ENCODE data around the gene RNFT2. TPM values are rescaled to one million over a fixed set of nuclear protein-coding genes. Genes with fewer than 3 reads are reported as not detected.
"Not testable (repeated sequence)": the region's sequence is repeated elsewhere in the genome, so short reads cannot be mapped to it uniquely, and the experiment has no call there.

The RNFT2 gene
- total RNA-seq, 1 experiment from 2014 or later, result 6.0 TPM

- DNase-seq (ENCODE audit: low read depth), result no peak
These were observed 27.6 kb upstream of the RNFT2 start for GRCh38 chr12:116710370-116711150.

- DNase-seq (ENCODE audit: low read depth), result no peak
These were observed 25.4 kb upstream of the RNFT2 start for GRCh38 chr12:116712458-116713303.

GRCh38 chr12:116713527-116713926 is 24.6 kb upstream of the RNFT2 start:
- no peak for DNase-seq (ENCODE audit: low read depth)

DNA sequence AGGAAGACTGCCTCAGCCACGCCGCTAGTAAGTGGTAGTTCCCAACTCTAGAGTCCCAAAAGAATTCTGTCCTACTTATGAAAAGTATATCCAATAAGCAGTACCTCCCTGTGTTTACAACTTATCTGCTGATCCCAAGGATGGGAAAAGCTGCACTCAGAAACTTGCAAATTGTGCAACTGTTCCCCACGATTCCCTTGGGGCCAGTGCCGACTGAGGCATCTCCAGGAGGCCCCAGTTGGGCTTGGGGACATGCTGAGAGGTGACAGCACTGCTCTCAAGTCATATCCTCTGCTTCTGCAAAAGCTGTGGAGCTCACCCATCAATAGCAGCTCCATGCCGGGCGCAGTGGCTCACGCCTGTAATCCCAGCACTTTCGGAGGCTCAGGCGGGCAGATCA is 23.9 kb upstream of the RNFT2 start:
- DNase-seq (ENCODE audit: low read depth), result no peak

- DNase-seq (ENCODE audit: low read depth), result no peak
These were observed 20.4 kb upstream of the RNFT2 start for GRCh38 chr12:116717466-116718437.

- DNase-seq (ENCODE audit: low read depth), result peak; percentile 27
These were observed 19.3 kb upstream of the RNFT2 start for GRCh38 chr12:116718655-116719454.

DNA sequence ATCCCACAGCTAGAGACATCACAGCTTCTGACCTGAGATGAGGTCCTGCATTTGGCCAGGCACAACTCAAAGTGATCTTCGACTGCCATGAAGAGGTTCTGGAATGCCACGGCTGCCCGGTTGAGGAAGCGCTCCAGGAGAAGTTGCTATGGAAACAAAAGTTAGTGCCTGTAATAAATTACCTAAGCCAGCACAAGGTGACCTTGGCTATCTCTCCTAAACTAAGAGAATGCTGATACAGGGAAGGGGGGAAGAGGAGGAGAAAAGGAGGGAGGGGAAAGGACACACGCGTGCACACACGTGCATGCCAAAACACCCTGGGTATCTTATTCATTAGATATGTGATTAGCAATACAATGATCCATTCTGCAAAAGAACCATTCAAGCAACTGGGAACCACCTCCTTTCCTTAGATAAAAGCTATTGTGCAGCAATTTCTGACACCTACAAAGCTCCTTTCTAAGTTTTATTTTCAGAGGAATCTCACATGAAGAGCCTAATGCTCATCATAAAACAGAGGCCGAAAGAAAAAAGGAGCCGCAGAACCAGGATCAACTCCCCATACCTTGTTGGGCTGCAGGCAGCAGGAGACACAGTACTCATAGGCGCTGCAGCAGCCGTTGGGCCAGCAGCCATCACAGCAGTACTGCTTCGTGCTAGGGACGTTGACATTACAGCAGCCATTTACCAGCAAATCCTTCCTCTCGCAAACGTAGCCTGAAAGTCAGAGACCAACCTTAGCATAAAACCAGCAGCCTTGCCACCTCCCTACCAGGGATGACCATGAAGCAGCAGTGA is 18.2 kb upstream of the RNFT2 start:
- DNase-seq (ENCODE audit: low read depth), result no peak

DNA sequence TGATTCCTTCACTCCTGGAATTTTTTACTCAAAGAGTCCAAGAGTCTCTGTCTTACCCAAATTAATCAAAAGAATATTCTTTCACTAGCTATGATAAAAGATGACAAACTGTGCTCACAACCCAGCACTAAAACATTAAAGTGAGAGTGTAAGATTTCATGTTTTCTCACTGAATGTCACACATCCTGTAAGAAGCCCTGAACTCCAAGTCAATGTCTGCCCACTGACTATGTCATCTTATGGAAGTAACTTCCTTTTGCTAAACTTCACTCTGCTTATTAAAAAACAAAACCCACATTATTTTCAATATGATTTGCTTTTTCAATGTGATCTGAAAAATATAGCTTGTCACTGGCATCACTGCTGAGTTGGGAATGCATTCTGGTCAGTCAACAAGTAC is 15.9 kb upstream of the RNFT2 start:
- no peak for DNase-seq (ENCODE audit: low read depth)

DNA sequence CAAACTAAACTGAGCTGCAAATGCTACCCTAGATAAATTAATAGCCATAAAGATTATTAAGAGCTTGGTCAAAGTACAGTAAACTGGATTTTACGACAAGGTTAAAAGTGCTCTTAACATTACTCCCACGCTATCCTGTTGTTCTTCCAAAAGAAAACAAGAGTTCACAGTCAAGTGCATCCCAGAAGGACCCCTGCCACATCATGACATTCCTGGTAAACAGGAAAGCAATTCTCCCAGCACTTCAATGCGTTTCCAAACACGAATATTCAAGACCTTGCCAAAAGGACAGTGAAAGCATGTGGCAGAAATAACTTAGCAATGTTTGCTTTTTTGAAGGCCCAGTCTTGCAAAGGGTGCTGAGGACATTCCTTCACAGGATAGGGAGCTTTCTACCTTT is 11.4 kb upstream of the RNFT2 start:
- DNase-seq (ENCODE audit: low read depth), result no peak

DNA sequence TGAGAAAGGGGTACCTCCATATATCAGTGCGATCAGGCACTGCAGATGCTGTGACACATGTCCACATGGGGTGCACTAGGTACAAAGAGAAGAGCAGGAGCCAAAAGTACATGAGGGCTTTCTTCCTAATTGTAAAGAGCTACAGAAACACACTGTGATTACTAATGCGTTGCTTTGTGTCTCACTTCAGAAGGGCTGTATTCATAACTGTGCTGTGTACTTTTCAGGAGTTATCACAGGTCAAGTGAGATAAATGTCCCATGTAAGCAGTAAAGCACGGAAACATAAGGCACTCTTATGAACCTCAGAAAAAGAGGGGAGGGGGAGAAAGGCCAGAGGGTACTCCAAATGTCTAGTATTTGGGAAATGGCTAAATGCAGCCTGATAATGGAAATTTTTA is 10.9 kb upstream of the RNFT2 start:
- no peak for DNase-seq (ENCODE audit: low read depth)

GRCh38 chr12:116727891-116728290 is 10.2 kb upstream of the RNFT2 start:
- no peak for DNase-seq (ENCODE audit: low read depth)

- DNase-seq (ENCODE audit: low read depth), result no peak
These were observed 6.3 kb upstream of the RNFT2 start for GRCh38 chr12:116731801-116732200.

- DNase-seq (ENCODE audit: low read depth), result no peak
These were observed 3.9 kb upstream of the RNFT2 start for GRCh38 chr12:116734156-116734768.

GRCh38 chr12:116735084-116735483 is 3.0 kb upstream of the RNFT2 start:
- no peak for DNase-seq (ENCODE audit: low read depth)

DNA sequence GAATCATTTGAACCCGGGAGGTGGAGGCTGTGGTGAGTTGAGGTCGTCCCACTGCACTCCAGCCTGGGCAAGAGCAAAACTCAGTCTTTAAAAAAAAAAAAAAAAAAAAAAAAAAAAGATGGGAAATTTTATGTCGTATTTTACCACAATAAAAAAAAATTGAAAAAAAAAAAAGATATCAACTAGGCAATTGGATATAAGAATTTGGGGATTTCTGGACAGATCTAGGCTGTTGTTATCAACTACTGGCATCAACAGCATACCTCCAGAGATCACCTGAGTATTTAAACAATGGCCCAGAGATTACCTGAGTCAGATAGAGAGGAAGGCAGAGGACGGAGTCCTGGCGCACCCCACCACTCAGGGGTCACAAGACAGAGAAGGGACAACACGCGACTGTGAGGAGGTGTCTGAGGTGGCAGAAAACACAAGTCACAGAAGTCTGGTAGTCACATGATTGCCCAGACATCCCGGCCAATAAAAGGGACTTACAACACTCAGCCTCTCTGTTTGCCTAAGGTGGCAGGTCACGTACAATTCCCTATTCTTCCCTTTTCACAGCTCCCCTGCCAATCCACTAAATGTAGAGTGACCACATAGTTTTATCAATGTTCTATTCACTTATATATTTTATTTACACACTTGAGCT is 2.0 kb upstream of the RNFT2 start:
- no peak for DNase-seq (ENCODE audit: low read depth)

- DNase-seq (ENCODE audit: low read depth), result no peak
These were observed 947 bp upstream of the RNFT2 start for GRCh38 chr12:116736962-116737773.

GRCh38 chr12:116739381-116739887 is 1.3 kb downstream of the RNFT2 start:
- no peak for DNase-seq (ENCODE audit: low read depth)

- DNase-seq (ENCODE audit: low read depth), result not testable (repeated sequence)
These were observed 4.7 kb downstream of the RNFT2 start for GRCh38 chr12:116742787-116743186.
